HTERT RPE-1 (cell line): ENCODE results near the gene MLST8.
"Not testable (repeated sequence)": the region's sequence is repeated elsewhere in the genome, so short reads cannot be mapped to it uniquely, and the experiment has no call there.

Source experiments
- in situ Hi-C: fragments of 300-500 bp; cut with MboI; formaldehyde crosslinking; loops from 4 replicates; pipeline ENCODE4 v1.14.3; 2020; ENCODE audit warnings: low sequenced_read_pairs

Gene MLST8

DNA sequence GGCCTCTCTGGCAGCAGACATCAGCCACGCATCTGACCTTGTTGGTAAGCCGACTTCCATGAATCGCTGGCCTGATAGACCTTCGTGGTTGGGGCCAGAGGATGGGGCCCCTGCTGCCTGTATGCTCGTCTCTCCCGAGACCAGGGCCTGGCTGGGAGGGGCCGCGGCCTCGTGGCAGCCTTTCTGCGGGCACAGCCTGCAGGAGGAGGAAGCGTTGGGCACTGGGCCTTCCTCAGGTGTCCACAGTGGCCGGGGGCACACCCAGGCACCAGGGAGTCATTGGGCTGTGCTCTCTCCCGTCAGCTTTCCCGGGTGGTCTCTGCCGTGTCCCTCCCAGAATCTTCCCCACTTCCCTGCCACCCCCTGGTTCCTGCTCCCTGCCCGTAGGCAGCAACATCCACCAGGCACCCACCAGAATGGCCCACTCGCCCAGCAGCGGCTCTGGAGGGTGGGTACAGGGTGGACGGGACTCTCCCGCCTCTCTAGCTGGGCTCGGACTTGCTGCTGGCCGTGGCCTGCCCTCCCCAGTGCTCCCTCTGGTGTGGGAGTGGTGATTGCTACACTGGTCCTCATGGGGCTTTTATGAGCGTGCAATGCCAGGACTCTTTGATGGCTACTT, 24.5 kb downstream of the MLST8 start:
- in situ Hi-C loops = no loop called here

DNA sequence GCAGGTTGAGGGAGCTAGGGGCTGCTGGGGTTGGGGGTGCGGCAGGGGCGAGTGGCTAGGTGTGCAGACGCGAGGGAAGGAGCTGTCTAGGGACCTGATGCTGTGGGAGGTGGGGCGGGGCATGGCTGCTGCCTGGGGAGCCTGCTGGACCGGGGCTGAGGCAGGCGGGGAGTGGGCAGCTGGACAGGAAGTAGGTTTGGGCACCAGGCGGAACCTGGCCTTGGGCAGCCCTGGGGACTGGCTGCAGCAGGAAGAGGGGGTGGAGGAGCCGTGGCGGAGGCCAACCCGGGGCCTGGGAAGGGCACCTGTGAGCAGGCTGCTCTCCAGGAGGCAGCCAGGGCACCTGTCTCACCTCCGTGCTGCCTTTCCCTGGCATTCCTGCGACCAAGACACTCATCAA, 25.1 kb downstream of the MLST8 start:
- in situ Hi-C loops = no loop called here

DNA sequence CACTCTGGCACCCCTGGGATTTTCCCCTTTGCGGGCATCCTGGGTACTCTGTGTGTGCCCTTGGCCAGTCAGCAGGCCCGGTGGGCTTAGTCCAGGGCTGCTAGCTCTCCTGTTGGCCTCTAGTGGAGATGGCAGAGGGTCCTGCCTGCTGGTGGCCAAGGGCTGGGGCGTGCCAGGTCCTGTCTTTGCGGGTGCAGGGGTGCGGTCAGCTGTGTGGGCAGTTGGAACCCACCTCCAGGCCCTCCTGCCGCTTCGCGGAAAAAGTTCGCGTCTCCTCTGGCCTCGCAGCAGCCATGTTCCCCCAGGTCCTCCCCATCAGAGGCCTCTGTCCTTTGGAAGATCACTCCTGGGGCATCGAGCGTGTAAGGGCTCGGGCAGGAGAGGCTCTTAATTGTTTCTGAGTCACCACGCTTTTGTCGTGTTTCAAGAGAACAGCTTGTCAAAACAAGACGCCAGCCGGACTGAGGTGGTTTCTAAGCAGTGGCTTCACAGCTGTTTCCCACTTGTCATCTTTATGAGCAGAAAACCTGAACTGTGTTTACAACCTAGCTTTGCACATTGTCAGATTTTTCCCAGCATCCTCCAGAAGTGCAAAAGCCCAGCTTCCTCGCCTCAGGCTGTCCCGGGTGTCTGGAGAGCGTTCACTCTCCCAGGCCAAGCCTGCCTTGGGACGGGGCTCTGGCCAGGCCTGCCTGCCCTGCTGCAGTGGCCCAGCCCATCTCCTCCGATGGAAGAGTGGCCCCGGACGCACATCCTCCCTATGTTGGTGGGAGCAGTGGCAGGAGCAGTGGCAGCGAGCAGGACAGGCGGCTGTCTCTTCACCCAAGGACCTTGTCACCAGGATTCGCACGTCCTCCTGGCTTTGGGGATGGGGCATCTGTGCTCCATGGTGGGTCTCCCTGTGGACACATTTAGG, 26.0 kb downstream of the MLST8 start:
- in situ Hi-C loops = no loop called here

DNA sequence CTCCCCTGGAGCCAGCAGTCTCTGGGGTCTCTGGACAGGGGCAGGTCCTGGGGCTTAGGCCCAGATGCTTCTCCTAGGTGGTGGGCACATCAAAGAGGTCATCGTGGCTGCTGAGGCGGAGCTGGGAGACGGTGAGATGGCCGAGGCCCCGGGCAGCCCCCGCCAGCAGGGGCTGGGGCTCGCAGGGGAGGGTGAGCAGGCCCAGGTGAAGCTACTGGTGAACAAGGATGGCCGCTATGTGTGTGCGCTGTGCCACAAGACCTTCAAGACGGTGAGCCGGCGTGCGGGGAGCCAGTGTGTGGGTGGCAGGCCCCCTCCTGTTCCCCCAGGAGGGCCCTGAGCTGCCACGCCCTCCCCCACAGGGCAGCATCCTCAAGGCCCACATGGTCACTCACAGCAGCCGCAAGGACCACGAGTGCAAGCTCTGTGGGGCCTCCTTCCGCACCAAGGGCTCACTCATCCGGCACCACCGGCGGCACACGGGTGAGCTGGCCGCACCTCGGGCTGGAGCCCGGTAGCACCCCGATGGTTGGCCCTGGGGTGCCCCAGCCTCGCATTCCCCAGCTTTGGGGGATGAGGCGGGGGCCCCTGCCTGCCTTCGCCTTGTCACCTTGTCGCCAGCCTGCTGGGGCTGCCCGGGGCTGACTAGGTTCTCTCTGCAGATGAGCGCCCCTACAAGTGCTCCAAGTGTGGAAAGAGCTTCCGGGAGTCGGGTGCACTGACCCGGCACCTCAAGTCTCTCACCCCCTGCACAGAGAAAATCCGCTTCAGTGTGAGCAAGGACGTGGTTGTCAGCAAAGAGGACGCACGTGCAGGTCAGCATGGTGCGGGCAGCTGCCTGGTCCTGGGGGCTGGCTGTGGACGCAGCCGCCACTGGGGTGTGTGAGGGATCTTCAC, 27.1 kb downstream of the MLST8 start:
- in situ Hi-C loops = no loop called here

DNA sequence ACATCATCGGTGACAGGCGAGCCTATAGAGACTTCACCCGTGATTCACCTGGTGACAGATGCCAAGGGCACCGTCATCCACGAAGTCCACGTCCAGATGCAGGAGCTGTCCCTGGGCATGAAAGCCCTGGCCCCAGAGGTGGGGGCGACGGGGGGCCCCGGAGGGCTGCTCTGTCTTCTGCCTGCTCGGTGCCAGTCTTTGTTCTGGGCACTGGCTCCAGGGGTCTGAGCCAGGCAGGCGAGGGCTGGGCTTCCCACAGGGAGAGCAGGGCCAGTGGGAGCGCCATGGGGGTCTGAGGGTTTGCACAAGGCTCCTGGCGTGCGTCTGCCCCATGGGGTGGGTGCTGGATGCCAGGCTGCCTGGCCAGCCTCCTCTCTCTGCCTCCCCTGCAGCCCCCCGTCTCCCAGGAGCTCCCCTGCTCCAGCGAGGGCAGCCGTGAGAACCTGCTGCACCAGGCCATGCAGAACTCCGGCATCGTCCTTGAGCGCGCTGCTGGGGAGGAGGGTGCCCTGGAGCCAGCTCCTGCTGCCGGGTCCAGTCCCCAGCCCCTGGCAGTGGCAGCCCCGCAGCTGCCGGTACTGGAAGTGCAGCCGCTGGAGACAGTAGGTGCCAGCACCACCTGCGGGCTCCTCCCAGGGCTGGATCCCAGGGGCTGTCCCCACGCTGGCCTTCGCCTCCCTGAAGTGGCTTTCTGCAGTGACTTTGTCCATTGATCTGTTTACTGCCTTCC, 28.0 kb downstream of the MLST8 start:
- in situ Hi-C loops = no loop called here

DNA sequence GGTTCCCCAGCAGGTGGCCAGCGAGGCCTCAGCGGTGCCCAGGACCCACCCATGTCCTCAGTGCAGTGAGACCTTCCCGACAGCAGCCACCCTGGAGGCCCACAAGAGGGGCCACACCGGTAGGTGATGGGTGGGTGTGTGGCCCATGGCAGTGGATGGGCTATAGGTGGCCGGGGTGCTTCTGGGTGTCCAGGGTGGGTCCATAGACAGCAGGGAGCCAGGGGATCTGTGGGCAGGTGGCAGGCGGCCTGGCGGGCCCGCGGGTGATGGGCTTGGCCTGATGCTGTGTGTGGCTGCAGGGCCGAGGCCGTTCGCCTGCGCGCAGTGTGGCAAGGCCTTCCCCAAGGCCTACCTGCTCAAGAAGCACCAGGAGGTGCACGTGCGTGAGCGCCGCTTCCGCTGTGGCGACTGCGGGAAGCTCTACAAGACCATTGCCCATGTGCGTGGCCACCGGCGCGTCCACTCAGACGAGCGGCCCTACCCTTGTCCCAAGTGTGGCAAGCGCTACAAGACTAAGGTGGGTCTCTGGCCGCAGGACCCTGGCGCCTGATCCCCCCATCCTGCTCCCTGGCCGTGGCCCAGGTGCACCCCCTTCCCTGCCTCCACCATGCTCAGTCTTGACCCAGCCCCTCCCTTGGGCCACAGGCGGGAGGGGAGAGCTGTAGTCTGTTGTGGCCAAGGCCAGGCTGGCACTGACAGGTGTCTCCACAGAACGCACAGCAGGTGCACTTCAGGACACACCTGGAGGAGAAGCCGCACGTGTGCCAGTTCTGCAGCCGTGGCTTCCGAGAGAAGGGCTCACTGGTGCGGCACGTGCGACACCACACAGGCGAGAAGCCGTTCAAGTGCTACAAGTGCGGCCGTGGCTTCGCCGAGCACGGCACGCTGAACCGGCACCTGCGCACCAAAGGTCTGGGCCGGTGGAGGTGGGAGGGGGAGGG, 28.9 kb downstream of the MLST8 start:
- in situ Hi-C loops = no loop called here

DNA sequence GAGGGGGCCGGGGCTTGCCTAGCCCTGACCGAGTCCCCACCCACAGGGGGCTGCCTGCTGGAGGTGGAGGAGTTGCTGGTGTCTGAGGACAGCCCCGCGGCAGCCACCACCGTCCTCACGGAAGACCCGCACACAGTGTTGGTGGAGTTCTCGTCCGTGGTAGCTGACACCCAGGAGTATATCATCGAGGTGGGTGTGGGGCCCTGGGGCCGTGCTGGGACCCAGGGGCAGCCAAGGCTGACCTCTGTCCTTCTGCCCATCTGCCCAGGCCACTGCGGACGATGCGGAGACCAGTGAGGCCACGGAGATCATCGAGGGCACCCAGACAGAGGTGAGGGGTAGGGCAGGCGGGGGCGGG, 29.5 kb downstream of the MLST8 start:
- in situ Hi-C loops = no loop called here

DNA sequence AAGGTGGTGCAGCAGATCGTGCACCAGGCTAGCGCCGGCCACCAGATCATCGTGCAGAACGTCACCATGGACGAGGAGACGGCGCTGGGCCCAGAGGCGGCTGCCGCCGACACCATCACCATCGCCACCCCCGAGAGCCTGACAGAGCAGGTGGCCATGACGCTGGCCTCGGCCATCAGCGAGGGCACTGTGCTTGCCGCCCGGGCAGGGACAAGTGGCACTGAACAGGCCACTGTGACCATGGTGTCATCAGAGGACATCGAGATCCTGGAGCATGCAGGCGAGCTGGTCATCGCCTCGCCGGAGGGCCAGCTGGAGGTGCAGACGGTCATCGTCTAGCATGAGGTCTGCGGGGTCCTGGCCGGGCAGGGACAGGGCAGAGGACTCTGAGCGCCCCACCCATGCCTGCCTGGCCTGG, 30.0 kb downstream of the MLST8 start:
- in situ Hi-C loops = no loop called here

DNA sequence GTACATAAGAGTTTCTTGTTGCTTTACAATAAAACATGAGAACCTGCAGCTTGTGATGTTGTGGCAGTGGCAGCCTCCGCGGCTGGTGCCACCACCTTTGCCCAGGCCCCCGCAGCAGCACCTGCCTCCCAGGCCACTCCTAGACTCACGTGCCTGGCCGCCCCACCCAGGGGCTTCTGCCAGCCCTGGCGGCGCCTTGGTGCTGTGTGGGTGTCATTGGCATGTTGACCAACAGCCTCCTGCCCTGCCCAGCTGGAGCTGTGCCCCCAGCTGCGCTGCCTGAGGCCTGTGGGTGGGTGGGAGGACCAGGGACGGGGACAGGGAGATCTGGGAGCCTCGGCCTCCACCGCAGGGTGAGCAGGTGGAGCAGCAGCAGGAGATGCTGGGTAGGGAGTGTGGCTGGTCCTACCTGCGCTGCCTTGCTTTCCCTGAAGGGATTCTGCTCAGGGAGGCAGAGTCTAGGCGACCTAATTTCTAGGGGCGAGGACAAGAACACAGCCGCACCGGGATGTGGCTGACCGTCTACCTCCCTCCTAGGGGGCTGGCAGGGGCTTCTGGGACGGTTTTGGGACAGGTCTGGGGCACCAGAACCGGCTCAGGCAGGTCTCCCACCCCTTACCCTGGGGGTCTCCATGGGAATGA, 30.6 kb downstream of the MLST8 start:
- in situ Hi-C loops = no loop called here

DNA sequence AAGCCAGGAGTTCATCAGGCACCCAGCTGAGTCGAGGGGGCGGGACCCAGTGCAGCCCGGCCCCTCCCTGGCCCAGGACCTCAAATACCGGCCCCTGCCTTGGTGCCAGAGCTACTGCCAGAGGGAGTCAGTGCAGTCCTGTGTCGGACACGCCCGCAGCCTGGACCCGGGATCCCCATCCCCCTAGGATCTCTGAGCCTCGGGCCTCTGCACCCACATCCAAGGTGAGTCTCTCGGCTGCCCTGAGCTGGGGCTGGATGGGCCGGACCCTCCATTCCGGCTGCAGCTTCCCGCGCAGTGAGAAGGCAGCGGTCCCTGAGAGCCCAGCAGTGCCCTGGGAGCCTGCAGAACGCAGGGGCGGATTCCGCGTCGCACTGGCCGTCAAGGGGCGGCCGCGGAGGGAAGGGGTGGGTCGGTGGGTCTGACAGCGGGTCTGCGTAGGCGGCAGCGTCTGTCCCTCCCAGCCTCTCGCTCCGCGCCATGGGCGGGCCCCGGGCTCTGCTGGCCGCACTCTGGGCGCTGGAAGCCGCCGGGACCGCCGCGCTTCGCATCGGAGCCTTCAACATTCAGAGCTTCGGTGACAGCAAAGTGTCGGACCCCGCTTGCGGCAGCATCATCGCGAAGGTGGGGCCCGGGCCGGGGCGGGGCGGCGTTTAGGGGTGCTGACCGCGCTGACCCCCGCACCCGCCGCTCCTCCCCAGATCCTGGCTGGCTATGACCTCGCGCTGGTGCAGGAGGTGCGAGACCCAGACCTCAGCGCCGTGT, 31.3 kb downstream of the MLST8 start, which contains the start of gene DNASE1L2:
Gene DNASE1L2 (plus strand): TSS at position 108 of the 765 bp plus-strand sequence. CDS start 373 bp downstream, at position 481.
- in situ Hi-C loops = no loop called here

DNA sequence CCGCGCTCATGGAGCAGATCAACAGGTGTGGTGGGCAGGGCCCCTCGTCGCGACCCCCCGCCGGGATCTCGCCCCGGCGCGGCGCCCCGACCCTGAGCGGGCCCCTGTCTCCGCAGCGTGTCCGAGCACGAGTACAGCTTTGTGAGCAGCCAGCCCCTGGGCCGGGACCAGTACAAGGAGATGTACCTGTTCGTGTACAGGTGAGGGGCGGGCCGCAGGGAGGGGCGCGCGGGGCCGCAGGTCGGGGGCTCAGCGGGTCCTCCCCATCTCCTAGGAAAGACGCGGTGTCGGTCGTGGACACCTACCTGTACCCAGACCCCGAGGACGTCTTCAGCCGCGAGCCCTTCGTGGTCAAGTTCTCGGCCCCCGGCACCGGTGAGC, 31.8 kb downstream of the MLST8 start:
- in situ Hi-C loops = no loop called here

DNA sequence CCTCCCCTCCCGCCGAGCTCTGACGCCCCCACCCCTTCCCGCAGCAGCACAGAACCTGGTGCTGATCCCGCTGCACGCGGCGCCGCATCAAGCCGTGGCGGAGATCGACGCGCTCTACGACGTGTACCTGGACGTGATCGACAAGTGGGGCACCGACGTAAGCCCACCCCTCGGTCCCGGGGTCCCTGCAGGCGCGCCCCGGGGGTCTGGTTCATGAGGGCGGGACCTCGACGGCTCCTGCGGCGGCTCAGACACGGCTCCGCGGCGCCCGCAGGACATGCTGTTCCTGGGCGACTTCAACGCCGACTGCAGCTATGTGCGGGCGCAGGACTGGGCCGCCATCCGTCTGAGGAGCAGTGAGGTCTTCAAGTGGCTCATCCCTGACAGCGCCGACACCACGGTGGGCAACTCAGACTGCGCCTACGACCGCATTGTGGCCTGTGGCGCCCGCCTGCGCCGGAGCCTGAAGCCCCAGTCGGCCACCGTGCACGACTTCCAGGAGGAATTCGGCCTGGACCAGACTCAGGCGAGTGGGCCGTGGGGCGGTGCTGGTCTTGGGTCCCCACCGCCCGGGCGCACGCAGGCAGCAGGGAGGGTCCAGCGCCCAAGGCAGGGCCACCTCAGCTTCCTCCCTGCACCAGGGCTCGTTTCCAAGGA, 32.4 kb downstream of the MLST8 start:
- in situ Hi-C loops = no loop called here

DNA sequence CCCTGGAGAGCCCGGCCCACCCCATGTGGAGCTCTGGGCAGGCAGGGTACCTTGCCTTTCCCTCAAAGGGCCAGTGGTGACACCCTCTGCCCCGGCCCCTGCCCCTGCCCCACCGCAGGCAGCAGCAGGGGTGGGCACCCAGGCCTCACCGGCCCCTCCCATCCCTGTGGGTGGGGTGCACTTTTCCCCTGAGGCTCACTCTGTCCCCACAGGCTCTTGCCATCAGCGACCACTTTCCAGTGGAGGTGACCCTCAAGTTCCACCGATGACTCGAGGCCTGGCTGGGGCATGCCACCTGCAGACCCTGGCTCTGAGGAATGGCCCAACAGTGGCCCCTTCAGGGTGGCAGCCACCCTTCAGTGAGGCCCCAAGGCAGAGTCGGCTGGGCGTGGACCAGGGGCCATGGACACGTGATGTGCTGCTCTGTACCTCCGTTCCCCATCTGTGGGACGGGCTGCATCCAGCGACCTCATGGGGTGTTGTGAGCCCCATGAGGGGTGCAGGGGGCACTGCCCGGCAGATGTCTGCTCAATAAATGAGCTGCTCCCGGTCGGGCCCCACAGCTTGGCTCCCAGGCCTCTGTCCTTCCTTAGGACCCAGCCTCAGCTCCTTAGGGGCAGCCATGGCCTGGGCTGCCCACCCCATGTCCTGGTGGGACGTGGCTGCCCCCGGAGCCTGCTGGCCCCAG, 33.0 kb downstream of the MLST8 start:
- in situ Hi-C loops = no loop called here

DNA sequence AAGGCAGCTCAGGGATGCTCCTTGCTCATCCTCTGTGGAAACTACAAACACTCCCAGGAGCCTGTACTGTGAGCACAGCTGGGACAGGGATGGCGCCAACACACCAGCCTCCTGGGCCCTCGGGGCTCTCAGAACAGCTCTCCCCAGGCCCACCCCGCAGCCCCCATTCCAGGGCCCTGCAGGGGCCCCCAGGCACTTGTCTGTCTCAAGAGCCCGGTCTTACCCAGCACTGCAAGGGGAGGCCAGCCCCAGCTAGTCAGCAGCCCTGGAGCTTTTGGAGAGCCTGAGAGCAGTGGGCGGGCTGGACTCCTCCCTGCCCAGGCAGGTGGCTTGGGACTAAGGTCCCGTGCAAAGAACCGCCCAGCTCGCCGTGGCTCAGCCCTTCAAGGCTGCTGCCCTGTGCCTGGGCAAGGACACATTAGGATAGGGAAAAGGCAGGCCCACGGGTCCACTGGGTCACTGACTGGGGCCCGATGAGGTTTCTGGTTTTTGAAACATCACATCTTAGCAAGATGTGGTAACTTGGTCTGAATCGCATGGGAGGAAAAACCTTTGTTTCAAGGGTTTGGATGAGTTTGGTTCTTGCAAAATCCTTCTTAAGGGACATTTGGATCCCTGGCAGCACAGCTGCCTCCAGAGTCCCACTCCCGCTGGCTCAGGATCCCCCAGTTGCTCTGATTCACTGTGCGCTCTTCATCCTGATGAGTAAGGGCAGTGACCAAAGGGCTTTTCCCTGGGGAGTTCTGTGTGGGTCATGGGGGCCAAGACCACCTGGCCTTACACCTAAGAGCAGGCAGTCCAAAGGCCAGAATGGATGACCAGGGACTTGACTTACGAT, 33.8 kb downstream of the MLST8 start:
- in situ Hi-C loops = no loop called here

DNA sequence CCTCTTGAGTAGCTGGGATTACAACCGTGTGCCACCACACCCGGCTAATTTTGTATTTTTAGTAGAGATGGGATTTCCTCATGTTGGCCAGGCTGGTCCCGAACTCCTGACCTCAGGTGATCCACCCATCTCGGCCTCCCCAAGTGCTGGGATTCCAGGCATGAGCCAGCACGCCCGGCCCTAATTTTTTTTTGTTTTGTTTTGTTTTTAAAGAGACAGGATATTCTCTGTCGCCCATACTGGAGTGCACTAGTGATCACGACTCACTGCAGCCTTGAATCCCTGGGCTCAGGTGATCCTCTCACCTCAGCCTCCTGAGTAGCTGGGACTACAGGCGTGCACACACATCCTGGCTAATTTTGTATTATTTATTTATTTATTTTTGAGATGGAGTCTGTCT, 35.1 kb downstream of the MLST8 start:
- in situ Hi-C loops = not testable (repeated sequence)

DNA sequence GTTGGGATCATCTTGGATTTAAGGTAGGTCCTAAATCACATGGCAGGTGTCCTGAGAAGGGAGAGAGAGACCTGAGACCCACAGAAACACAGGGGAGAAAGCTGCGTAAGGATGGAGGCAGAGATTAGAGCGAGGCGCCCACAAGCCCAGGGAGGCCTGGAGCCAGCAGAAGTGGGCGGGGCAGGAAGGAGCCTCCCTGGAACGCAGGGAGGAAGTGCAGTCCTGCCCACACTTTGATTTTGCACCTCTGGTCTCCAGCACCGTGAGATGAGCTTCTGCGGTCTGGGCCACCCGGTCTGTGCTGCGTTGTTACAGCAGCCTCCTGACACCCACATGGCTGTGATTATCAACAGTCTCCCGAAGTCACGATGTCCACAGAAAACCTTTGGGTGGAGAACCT, 37.3 kb downstream of the MLST8 start:
- in situ Hi-C loops = no loop called here
